SK-N-SH treated with all-trans-retinoic acid at 6 μM for 48 hours (cell line): Measurements from ENCODE around the gene KCNH2.

Experiments used
- ATAC-seq: fragments of 200-7000 bp; cut with Tn5 transposase; 3 replicates; pipeline ENCODE4 v1.9.1; 2020; ENCODE audit warnings: mild to moderate bottlenecking, moderate library complexity
- ARNTL ChIP-seq: fragments of 450-650 bp; formaldehyde crosslinking; IDR thresholded peaks from 2 replicates; pipeline ENCODE4 v1.5.0; 2020; ENCODE audit warnings: low read depth, mild to moderate bottlenecking, moderate library complexity, borderline replicate concordance
- BACH2 ChIP-seq: fragments of 250-450 bp; sonication (Bioruptor Pico); IDR thresholded peaks from 2 replicates; pipeline ENCODE4 v1.9.0; 2021; ENCODE audit warnings: mild to moderate bottlenecking, borderline replicate concordance
- CREB5 ChIP-seq: fragments of 250-450 bp; sonication (Bioruptor Pico); IDR thresholded peaks from 2 replicates; pipeline ENCODE4 v1.5.1; 2020; ENCODE audit warnings: low read depth, mild to moderate bottlenecking, moderate library complexity
- CSDC2 ChIP-seq: fragments of 250-450 bp; sonication (Bioruptor Pico); IDR thresholded peaks from 2 replicates; pipeline ENCODE4 v1.5.0; 2020; ENCODE audit warnings: mild to moderate bottlenecking, moderate library complexity
- ESRRG ChIP-seq: fragments of 250-450 bp; sonication (Bioruptor Pico); IDR thresholded peaks from 2 replicates; pipeline ENCODE4 v1.6.1; 2021; ENCODE audit warnings: mild to moderate bottlenecking
- ISL1 ChIP-seq: fragments of 250-450 bp; sonication (Bioruptor Pico); IDR thresholded peaks from 2 replicates; pipeline ENCODE4 v2.1.2; 2022; ENCODE audit warnings: mild to moderate bottlenecking, moderate library complexity
- OSR1 ChIP-seq: fragments of 250-450 bp; sonication (Bioruptor Pico); IDR thresholded peaks from 2 replicates; pipeline ENCODE4 v1.8.0; 2022; ENCODE audit warnings: moderate library complexity, mild to moderate bottlenecking, inconsistent platforms
- PPARA ChIP-seq: fragments of 250-450 bp; sonication (Bioruptor Pico); IDR thresholded peaks from 2 replicates; pipeline ENCODE4 v1.5.0; 2020; ENCODE audit warnings: mild to moderate bottlenecking, borderline replicate concordance
- RARB ChIP-seq: fragments of 250-450 bp; sonication (Bioruptor Pico); IDR thresholded peaks from 2 replicates; pipeline ENCODE4 v1.8.0; 2021; ENCODE audit warnings: mild to moderate bottlenecking, moderate library complexity
- SNAI2 ChIP-seq: fragments of 250-450 bp; sonication (Bioruptor Pico); IDR thresholded peaks from 2 replicates; pipeline ENCODE4 v1.5.0; 2020; ENCODE audit warnings: mild to moderate bottlenecking, moderate library complexity
- TCF4 ChIP-seq: fragments of 250-450 bp; sonication (Bioruptor Pico); IDR thresholded peaks from 2 replicates; pipeline ENCODE4 v1.8.0; 2021; ENCODE audit warnings: mild to moderate bottlenecking, moderate library complexity, borderline replicate concordance
- TOX ChIP-seq: fragments of 250-450 bp; sonication (Bioruptor Pico); IDR thresholded peaks from 2 replicates; pipeline ENCODE4 v1.8.0; 2021; ENCODE audit warnings: mild to moderate bottlenecking, moderate library complexity, borderline replicate concordance
- ZC3H10 ChIP-seq: fragments of 250-450 bp; sonication (Bioruptor Pico); IDR thresholded peaks from 2 replicates; pipeline ENCODE4 v1.5.1; 2021; ENCODE audit warnings: mild to moderate bottlenecking, moderate library complexity
- ZFP3 ChIP-seq: fragments of 250-450 bp; sonication (Bioruptor Pico); IDR thresholded peaks from 2 replicates; pipeline ENCODE4 v1.5.0; 2020; ENCODE audit warnings: mild to moderate bottlenecking, moderate library complexity
- ZFP30 ChIP-seq: fragments of 450-650 bp; formaldehyde crosslinking; IDR thresholded peaks from 2 replicates; pipeline ENCODE4 v1.5.0; 2022; ENCODE audit warnings: mild to moderate bottlenecking, moderate library complexity
- ZNF565 ChIP-seq: fragments of 450-650 bp; formaldehyde crosslinking; conservative IDR thresholded peaks from 2 replicates; pipeline ENCODE4 v1.5.0; 2020; ENCODE audit warnings: low read depth, mild to moderate bottlenecking, moderate library complexity
- ZNF70 ChIP-seq: fragments of 450-650 bp; formaldehyde crosslinking; IDR thresholded peaks from 2 replicates; pipeline ENCODE4 v1.5.0; 2020; ENCODE audit warnings: mild to moderate bottlenecking, moderate library complexity
- ZNF8 ChIP-seq: fragments of 450-650 bp; formaldehyde crosslinking; IDR thresholded peaks from 2 replicates; pipeline ENCODE4 v1.5.0; 2020; ENCODE audit warnings: mild to moderate bottlenecking, moderate library complexity
- TF ChIP-seq, protein P1 (sequence below): fragments of 250-450 bp; sonication (Bioruptor Pico); IDR thresholded peaks from 2 replicates; pipeline ENCODE4 v1.5.1; 2021; ENCODE audit warnings: mild to moderate bottlenecking, moderate library complexity
- TF ChIP-seq, protein P2 (sequence below): fragments of 250-450 bp; sonication (Bioruptor Pico); IDR thresholded peaks from 2 replicates; pipeline ENCODE4 v1.8.0; 2021; ENCODE audit warnings: low read depth, mild to moderate bottlenecking, moderate library complexity, borderline replicate concordance

The KCNH2 gene

GRCh38 chr7:150997075-150997511 is 19.0 kb upstream of the KCNH2 start:
- ATAC-seq = no peak
- TF ChIP-seq TOX = no peak
- TF ChIP-seq, protein P1, sequence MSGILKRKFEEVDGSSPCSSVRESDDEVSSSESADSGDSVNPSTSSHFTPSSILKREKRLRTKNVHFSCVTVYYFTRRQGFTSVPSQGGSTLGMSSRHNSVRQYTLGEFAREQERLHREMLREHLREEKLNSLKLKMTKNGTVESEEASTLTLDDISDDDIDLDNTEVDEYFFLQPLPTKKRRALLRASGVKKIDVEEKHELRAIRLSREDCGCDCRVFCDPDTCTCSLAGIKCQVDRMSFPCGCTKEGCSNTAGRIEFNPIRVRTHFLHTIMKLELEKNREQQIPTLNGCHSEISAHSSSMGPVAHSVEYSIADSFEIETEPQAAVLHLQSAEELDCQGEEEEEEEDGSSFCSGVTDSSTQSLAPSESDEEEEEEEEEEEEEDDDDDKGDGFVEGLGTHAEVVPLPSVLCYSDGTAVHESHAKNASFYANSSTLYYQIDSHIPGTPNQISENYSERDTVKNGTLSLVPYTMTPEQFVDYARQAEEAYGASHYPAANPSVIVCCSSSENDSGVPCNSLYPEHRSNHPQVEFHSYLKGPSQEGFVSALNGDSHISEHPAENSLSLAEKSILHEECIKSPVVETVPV (CRISPR knock-in tag) = no peak
- TF ChIP-seq CREB5 = no peak
- TF ChIP-seq TCF4 = no peak
- TF ChIP-seq ISL1 (CRISPR knock-in tag) = no peak
- TF ChIP-seq ARNTL (CRISPR knock-in tag) = no peak
- TF ChIP-seq ZNF70 (CRISPR knock-in tag) = no peak
- TF ChIP-seq ZNF565 (CRISPR knock-in tag) = no peak
- TF ChIP-seq, protein P2, sequence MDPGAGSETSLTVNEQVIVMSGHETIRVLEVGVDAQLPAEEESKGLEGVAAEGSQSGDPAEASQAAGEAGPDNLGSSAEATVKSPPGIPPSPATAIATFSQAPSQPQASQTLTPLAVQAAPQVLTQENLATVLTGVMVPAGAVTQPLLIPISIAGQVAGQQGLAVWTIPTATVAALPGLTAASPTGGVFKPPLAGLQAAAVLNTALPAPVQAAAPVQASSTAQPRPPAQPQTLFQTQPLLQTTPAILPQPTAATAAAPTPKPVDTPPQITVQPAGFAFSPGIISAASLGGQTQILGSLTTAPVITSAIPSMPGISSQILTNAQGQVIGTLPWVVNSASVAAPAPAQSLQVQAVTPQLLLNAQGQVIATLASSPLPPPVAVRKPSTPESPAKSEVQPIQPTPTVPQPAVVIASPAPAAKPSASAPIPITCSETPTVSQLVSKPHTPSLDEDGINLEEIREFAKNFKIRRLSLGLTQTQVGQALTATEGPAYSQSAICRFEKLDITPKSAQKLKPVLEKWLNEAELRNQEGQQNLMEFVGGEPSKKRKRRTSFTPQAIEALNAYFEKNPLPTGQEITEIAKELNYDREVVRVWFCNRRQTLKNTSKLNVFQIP = no peak
- no peak for TF ChIP-seq ESRRG (CRISPR knock-in tag)
- TF ChIP-seq RARB (CRISPR knock-in tag) = no peak
- TF ChIP-seq CSDC2 (CRISPR knock-in tag) = no peak
- TF ChIP-seq, all 23 proteins: peak for 0

GRCh38 chr7:150996376-150997074 is 18.4 kb upstream of the KCNH2 start:
- no peak for ATAC-seq
- no peak for TF ChIP-seq ZFP3 (CRISPR knock-in tag)
- no peak for TF ChIP-seq SNAI2 (CRISPR knock-in tag)
- no peak for TF ChIP-seq ZNF565 (CRISPR knock-in tag)
- TF ChIP-seq, protein P1 (CRISPR knock-in tag) = no peak
- no peak for TF ChIP-seq ZNF8 (CRISPR knock-in tag)
- no peak for TF ChIP-seq BACH2 (CRISPR knock-in tag)
- TF ChIP-seq, protein P2 = no peak
- no peak for TF ChIP-seq ZC3H10
- TF ChIP-seq TOX = no peak

DNA sequence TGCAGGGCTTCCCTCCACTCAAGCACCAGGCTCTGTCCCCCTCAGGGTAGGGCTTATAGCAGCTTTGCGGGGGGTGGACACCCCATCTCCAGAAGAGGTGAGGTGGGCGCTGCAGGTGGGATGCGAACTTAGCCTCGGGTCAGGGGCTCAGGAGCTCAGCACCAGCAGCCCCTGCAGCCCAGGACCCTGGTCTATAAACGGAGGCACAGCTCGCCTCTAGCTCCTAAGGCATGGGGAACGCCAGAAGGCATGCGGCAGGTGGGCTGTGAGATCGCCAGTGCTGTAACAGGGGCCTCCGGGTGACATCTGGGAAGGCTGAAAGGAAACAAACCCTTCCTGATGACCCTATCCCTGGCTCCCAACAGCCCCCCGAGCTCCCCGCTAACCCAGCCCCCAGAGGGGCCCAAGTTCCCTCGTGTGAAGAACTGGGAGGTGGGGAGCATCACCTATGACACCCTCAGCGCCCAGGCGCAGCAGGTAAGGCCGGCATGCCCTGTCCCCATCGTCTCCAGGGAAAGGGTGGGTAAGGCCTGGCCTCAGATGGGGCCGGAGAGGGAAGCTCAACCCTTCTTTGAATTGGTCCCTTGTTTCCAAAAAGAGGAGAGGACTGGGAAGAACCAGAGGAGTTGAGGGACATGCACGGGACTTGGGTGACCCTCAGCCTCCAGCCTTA is 16.9 kb upstream of the KCNH2 start:
- TF ChIP-seq ZNF70 (CRISPR knock-in tag) (no peak), ZNF8 (CRISPR knock-in tag) (no peak), BACH2 (CRISPR knock-in tag) (no peak), ZNF565 (CRISPR knock-in tag) (no peak), TOX (no peak), OSR1 (CRISPR knock-in tag) (no peak), PPARA (CRISPR knock-in tag) (no peak), ARNTL (CRISPR knock-in tag) (no peak), ZFP30 (CRISPR knock-in tag) (no peak), ISL1 (CRISPR knock-in tag) (no peak), ZC3H10 (no peak), TCF4 (no peak), CSDC2 (CRISPR knock-in tag) (no peak)
- TF ChIP-seq, protein P1 (CRISPR knock-in tag) = no peak
- TF ChIP-seq, protein P2 = no peak
- ATAC-seq = no peak
